CD1c-positive myeloid dendritic cell (primary cell): ENCODE data around the gene RWDD4.

ENCODE experiments used
- DNase-seq: peaks from one replicate; pipeline ENCODE4 v3.0.0-alpha.2; 2016; ENCODE audit errors: extremely low spot score

Gene RWDD4

DNA sequence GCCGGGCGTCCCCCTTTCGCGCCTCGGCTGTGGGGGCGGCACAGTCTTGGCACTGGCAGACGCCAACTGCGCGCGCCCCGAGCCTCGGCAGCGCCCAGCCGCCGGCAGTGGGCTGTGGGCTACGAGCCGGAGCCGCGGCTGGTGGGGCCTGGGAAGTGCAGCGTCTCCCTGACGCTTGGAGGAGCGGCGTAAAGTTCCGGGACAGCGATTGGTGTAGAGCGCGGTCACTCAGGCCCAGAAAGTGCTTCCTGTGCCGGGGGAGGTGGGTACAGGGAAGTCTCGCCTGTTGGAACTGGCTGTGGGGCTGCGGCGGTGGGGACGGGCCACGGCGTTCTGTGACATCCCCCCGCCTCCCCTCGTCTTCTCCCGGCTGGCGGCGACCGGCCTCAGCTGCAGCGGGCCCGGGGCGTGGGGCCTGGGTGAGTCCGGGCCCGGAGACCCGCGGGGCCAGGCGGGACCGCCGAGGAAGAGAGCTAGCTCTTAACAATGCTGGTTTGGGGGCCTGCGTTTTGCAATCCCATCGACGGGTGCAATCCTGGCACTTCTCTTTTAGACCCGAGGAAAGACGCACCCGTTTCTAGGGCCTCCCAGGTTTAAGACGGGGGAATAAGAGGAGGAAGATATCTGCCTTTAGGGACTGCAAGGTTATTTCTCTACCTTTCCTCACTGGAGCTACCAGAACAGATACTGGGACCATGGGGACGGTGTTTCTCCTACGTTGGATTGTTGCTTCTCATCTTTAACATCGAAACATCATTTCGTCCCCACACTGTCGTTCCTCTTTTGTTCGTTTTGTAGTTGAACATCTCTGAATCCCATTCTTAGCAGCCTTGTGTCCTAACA lies at the start of gene RWDD4, which contains the start of gene TRAPPC11:
Gene RWDD4, minus strand, starts transcription at position 157 of the 843 bp plus-strand sequence. CDS start 233 bp downstream, outside the sequence.
Gene TRAPPC11, plus strand, starts transcription at position 265 of the 843 bp plus-strand sequence. CDS start 4,575 bp downstream, outside the sequence.
- peak; percentile 99 for DNase-seq

DNA sequence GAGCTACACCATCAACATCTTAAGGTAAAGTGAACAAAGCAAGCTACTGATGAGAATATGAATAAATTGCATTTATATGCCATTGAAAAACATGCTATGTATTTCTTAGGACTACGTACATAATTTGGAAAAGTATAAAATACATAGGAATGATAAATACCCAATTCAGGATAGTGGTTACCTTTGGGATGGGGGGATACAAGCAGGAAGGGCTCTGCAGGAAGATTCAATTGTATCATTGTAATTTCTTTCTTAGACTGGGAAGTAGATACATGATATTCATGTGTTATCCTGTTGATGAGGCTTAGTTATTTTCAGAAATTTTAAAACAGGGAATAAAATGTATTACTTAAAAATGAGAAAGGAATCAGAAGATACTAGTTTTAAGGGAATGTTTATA lies 43.5 kb upstream of the RWDD4 start:
- no peak for DNase-seq

DNA sequence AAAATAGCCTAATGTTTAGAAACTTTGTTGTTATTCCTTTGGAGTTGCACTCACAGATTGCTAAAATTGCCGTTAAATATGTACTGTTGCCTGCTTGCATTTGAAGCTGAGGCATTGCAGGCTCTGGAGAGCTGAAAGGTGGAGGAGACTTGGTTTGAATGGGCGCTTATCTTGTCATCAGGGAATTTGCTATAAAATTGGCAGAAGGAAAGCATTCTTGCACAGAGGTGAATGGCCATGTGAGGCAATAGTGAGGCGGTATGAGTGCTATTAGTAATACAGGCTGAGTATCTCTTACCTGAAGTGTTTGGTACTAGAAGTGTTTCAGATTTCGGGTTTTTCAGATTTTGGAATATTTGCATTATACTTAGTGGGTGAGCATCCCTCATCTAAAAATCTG lies 41.4 kb upstream of the RWDD4 start:
- DNase-seq = no peak

DNA sequence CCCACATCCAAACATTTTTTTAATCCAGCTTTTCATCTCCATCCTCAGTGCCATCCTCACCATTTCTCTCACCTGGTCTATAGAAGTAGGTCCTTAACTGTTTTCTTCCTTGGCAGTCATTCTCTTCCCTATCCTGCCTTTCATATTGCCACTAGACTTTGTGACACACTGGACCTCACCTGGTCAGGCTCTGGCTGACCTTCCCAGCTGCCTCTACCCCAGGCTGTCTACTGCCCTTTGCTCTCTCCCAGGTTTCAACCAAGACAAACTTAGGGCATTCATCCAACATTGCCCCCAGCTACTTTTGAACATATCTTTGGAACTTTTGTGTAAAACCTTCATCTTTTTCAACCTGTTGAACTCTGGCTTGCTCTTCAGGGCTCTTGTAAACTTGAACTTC lies 39.9 kb upstream of the RWDD4 start:
- DNase-seq = no peak

DNA sequence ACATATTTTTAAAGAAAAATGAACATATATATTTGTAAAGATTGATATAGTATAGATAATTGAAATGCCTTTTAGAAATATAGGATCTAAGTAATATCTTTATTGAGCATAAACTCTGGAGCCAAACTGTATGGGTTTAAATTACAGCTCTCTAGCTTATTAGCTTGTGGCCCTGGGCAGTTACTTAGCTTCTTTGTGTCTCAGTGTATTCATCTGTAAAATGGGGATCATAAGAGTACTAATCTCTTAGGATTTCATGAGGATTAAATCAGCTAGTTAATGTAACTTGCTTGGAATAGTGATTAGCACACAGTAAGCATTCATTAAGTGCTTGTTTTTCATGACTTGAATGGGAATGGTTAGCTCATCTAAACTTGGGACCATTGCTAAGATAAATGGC lies 32.9 kb upstream of the RWDD4 start:
- DNase-seq = no peak

DNA sequence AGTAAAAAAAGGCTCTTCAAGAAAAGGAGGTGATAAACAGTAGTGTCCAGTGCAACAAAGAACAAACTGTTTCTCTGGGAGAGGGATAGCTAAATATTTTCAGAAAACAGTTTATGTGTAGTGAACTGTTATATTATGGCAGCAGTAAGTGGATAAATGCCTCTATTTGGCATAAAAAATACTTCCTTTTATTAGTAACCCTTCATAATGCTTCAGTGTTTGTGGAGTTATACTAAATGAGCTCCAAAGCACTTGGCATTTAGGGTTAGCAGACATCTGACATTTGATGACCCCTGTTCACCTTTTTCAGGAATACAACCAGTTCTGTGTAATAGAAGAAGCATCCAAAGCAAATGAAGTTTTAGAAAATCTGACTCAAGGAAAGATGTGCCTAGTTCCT lies 32.0 kb upstream of the RWDD4 start:
- DNase-seq = no peak

DNA sequence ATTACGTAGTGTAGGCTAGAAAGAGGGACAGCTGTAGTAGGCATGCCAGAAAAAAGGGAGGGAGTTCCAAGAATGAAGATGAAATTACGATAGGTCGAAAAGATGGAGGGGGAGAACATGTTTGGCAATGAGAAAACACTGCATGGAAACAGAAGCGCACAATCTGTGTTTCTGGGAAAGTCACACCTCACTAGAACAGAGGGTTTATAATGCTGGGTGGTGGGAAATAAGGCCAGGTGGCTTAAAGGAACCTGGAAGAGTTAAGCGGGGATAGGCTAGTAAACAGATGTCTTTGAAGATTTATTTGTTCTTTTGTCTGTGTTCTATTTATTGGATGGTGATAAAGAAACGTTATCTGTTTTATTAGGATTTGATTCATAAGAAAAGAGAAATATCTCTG lies 29.2 kb upstream of the RWDD4 start:
- no peak for DNase-seq

DNA sequence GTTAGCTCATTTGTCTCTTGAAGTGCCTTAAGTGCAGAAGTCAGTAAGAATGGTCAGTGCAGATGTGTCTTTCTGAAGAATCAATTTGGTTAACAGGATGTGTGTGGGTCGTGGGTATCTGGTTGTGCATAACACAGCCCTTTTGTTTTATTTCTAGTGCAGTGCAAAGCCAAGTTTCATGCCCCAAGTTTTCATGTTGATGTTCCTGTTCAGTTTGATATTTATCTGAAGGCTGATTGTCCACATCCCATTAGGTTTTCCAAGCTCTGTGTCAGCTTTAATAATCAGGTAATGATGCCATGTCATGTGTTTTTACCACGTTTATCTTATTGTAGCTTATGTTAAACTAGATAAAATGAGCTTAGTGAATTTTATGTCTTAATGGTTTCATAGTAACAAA lies 27.5 kb upstream of the RWDD4 start:
- DNase-seq = no peak

DNA sequence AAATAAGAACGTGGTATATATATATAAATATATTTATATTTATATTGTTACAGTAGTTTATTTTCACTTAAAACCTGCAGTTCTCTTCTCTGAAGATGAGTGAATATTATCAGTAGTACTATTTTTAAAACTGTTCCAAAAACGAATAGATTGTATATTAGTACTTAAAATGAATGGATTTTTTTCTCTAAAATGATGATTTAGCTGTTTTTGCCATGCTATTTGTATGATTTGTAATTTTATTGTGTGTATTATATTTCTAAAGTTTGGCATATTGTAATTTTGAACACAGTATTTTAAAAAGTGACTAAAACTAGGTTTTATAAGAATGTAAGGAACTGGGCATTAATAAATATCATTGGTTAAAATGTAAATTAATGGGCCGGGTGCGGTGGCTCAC lies 22.1 kb upstream of the RWDD4 start:
- DNase-seq = no peak

DNA sequence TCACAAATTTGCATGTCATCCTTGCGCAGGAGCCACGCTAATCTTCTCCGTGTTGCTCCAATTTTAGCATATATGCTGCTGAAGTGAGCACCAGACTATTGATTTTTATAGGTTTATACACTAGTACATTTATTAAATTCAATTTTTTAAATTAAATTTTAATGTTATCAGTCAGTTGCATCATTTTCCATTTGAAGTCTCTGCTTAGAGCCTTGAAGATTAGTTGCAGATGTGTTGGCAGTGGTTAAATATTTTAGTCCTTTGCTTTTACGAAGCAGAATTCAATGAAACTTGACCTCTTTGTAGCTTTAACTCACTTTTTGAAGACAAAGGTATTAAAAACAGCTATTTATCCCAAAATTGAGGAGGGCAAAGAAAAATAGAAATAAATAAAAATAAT lies 16.6 kb upstream of the RWDD4 start:
- DNase-seq = no peak

DNA sequence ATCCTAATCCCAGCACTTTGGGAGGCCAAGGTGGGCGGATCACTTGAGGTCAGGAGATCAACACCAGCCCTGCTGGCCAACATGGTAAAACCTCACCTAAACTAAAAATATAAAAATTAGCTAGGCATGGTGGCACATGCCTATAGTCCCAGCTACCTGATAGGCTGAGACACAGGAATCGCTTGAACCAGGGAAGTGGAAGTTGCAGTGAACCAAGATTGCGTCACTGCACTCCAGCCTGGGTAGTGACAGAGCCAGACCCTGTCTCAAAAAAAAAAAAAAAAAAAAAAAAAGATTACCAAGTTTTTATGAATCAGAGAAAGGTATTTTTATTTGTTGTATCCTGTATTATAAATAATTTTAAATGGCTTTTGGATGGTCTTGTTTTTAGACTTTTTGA lies 15.2 kb upstream of the RWDD4 start:
- DNase-seq = peak; percentile 32

DNA sequence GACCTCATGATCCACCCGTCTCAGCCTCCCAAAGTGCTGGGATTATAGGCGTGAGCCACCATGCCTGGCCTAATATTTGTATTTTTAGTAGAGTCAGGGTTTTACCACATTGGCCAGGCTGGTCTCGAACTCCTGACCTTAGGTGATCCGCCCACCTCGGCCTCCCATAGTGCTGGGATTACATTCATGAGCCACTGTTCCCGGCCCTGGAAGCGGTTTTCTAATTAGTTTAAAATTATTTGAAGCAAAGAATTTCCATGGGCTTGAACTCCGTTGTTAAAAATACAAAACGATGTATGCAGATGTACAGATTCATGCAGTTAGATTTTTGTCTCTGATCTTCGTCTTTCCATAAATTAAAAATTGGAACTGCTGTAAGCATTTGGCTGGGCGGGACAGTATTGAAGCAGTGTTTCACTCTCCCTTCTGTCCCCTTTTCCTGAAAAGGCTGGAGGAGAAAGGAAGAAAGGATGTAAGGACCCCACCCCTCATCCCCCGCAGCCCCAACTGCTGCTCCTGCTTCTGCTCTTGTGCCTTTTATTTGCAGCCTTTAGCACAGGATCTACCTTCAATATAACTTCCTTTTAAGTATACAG lies 12.1 kb upstream of the RWDD4 start:
- DNase-seq = no peak

DNA sequence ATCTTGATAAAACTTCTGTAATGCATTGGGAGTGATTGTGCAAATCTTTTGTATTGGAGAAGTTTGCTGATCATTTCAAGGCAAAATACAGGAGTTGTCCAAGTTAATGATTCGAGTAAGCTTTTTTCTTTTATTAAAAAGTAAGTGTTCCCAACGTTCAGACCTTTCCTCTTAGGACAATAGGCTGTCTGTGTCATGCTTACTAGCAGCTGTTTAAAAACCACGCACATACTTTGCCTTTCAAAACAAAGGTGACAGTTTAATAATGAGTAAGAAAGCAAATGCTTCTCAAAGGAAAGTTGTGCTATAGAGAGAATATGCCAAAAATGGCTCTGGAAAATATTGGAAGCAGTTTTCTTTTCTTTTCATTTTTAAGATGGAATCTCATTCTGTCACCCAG lies 11.3 kb upstream of the RWDD4 start:
- DNase-seq = no peak

DNA sequence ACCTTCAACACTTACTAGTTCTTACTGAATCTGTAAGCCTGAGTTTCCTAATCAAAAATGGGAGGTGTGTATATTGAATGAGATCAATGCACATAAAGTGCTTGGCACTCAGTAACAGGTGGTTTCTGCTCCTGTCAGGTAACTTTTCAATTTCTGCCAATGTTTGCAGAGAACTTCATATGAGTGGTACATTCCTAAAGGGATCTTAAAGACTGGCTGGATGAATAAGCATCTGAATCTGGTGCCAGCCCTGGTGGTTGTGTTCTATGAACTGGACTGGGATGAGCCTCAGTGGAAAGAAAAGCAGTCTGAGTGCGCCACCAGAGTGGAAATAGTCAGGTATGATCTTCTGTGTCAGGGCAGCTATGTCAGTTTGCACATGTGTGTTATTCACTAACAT lies 7.1 kb upstream of the RWDD4 start:
- no peak for DNase-seq

DNA sequence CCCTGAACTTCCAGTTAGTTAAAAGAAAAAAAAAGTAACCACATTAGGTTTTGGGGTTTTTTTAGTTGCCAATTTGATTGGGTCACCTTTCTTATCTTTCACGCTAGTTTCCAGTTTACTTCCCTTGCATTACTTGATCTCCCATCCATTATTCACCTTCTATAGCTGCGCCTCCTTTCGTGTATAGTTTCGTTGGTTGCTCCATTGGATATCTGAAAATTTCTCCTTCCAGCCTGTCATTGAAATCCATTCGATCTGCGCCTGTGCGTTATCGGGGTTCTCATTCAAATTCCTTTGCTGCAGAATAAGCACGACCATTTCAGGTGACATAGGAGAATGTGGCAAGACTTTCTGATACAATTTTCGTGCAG lies 872 bp upstream of the RWDD4 start:
- no peak for DNase-seq

DNA sequence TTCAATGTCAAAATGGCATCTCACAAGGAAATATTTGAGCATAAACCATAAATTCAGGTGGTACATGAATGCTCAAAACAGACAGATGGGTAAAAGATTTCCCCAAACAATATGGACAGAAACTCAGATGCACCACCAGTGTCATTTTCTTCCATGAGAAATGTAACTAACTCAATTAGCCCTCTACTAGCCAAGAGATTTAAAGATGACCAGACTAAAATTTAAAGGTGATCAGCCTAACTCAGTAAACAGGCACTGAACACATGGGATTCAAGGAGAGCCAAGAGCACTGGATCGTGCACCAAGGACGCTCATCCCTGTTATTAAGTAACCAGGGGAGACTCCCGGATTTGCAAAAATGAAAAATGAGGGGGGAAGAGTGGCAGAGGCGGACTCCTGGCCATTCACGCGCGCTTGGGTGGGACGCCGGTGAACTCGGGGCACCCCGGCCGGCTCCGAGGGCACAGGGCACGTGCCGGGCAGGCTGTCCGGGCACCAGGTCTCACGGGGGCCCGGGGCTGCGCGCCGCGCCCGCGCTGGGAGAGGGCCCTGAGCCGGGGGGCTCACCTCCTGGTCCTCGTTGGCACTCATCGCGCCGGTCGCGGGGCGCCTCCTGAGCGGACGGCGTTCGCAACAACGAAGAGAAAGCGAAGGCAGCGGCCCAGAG lies 490 bp downstream of the RWDD4 start:
- DNase-seq = peak; percentile 15

DNA sequence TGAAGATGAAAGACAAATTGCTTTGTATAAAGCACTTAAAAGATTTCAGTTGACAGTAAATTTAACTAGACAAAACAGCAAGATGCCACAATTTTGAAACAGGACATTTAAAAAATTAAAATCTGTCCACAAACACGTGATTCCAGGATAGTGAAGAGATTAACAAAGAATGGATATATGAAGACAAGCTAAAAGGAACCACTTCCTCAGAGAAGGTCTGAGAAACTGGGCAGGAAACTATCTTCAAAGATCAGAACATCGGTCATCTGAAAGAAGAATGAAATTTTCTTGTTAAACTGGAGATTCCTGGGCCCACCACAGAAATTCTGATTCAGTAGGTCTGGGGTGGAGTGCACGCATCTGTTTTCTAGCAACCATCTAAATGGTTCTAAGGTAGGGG lies 1.4 kb downstream of the RWDD4 start:
- no peak for DNase-seq

DNA sequence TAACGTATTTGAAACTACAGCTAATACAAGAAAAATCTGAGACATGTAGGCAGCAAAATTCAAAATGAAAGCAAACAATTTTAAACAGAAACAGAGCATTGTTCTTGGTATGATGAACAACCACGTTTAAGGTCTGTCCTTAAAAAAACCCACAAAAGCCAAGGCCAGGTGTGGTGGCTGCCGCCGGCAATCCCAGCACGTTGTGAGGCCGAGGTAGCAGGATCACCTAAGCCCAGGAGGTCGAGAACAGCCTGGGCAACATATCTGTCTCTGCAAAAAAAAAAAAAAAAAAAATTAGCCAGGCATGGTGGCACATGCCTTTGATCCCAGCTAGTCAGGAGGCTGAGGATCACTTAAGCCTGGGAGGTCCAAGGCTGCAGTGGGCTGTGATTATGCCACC lies 13.7 kb downstream of the RWDD4 start:
- DNase-seq = no peak

DNA sequence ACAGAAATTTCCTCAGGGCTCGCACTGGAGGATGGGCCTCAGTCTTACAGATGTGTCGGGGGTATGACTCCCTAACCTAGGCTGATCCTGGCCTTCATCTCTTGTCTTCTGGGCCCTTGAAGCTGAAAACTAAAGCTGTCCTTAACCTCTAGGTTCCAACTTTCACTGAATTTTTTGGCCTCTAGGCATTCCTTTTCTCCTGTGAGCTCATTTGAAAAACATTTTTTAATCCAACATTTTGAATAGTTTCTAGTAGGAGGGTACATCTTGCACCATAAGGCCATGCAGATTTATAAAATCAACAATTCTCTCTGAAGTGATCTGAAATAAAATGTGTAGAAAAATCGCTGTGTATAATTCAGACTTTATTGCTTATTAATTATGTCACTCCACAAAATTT lies 19.7 kb downstream of the RWDD4 start:
- DNase-seq = no peak

DNA sequence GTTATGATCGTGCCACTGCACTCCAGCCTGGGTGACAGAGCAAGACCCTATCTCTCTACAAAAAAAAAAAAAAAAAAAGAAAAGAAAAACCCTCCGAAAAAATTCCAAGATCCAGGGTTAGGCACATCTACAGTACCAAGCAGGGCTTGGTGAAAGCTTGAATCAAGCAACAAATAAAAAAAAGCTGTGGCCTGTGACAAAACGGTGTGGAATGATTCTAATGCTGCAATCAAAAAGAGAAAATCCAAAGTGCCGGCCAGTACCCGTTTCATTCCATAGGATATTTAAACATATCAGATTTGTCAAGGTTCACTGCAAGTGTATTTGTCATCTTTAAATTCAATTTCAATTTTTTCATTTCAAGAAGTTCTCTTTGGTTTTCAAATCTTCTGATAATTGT lies 20.5 kb downstream of the RWDD4 start:
- no peak for DNase-seq

DNA sequence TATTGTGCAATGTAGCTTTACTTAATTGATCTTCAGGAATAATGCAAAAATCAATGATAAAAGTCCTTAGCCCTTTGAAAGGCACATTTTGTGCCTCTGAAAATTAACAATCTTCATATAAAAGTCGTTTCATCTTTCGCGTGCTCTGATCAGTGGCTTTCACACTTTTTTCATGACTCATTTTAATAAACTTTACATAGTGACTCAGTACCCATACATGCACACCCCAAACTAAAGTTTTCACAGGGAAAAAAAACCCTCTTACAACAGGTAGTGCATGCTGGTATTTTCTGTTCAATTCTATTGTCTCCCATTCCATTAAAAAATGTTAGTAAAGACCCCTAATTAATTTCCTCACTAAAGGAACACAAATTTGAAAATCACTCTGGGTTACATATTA lies 21.5 kb downstream of the RWDD4 start:
- DNase-seq = no peak

DNA sequence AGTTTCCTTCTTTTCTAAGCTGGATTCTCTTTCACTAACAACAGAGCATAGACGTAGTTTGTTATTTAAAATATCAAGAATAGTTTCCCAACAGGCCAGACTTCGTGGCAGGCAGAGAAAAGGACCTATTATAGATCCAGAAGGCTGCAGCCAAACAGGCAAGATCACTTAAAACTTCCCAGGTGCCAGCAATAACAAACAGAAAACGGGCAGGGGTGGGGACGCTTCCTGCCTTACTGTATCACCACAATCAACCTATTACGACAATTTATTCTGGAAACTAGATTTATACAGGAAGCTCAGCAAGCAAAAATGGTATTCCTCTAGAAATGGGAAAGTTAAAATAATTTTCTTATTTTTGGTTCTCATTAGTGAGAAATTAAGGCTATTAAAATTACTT lies 22.1 kb downstream of the RWDD4 start:
- no peak for DNase-seq

DNA sequence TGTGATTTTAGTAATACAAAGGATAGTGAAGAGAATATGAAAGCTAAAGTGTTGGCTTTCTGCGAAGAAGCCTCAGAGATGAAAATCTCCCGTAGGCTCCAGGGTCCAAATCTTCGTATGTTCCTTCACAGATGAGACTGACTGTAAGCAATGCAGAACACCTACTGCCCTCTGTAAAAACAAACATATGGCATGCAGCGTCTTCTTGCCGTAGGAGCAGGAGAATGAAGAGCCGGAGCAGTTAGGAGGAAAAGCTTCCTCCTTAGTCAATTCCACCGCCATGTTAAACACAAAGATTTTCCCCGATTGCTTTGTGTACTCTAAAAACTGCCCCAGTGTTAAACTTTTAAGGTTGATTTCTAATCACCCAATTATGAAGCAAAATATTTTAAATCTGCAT lies 22.5 kb downstream of the RWDD4 start:
- no peak for DNase-seq
